ENCODE data around the gene SUPT3H.
"Not testable (repeated sequence)": the region's sequence is repeated elsewhere in the genome, so short reads cannot be mapped to it uniquely, and the experiment has no call there.

The SUPT3H gene

DNA sequence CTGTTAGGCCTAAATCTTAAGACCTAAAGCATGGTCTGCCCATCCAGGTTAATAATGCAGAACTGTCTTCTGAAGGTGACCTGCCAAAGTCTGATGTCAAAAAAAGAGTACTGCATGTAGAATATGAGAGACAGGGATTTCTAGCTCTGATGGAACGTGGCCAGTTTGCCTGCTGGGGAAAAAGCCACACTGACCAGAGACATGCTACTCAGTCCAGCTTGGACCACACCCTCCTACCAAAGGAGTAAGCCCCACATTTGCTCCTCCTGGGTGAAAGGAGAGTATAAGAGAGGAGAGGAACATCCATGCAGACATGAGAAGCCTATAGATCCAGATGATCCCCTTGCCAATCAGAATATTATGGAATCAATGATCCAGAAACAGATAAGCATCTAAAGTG, 279.5 kb downstream of the SUPT3H start:
- DNase-seq, result no peak

DNA sequence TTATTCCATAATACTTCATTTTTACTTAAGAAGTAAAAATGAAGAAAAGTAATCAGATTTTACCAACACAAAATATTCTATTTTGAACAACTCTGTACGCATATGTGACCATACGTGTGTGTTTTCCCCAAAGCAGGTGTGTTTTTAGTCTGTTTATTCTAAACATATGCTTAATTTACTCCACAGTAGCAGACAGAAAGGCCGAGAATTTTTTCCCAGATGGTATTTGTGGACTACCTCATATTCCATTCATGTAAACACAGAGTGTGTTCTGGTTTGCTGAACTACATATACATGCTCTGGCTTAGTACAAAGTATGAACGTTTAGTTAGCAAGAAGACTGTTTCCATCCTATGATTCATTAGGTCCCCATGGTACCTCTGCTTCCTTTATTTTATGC, 282.9 kb downstream of the SUPT3H start:
- peak; percentile 66 for DNase-seq

DNA sequence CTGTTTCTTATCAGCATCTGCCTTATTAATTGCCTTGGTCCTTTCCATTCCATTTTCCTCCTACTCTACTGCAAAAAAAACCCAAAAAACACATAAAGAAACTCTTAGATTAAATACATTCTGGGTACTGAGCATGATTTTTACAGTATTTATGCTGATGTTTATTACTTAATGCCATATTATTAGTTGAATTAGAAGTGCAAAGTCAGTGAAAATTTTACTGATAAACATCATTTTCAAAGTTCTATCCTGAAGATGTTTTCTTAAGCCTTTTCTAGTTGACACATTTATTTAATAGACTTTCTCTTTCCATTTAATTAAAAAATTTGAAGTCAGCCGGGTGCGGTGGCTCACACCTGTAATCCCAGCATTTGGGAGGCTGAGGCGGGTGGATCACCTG, 285.6 kb downstream of the SUPT3H start:
- no peak for DNase-seq

DNA sequence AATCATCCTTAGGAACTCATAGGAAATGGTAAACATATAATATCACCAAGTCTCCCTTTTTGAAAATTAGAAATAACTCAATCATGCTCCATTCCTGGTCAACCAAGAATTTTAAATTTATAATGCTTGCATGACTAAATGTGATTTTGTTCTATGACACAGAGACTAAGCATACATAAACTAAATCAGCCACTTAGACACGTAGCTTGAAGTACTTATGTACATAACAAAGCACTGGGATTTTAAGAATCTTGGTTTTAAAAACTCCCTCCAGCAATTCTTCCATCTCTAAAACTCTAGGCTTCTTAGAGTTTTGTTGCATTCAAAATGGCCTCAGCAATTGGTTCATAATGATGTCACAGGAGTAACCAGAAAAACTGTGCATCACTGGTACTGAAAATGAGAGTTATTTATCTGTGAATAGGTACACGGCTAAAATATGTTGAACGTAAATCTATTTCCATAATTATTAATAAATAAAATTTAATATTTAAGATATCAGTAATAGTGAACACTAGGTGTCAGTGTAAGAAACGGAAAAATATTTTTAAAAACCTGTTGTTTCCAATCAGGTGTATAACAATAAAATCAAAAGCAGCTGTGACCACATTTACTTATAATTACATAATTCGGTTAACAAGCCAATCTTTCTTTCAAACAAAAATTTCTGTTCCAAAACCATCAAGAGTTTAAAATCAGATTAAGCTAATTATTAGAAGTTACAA, 291.2 kb downstream of the SUPT3H start:
- DNase-seq, result no peak

DNA sequence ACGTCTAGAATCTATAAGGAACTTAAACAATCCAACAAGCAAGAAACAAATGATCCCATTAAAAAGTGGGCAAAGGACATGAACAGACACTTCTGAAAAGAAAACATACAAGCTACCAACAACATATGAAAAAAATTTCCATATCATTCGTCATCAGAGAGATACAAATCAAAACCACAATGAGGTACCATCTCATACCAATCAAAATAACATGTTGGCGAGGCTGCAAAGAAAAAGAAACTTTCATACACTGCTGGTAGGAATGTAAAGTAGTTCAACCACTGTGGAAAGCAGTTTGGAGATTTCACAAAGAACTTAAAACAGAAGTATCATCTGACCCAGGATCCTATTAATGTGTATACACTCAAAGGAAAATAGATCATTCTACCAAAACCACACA, 293.5 kb downstream of the SUPT3H start:
- no peak for DNase-seq

DNA sequence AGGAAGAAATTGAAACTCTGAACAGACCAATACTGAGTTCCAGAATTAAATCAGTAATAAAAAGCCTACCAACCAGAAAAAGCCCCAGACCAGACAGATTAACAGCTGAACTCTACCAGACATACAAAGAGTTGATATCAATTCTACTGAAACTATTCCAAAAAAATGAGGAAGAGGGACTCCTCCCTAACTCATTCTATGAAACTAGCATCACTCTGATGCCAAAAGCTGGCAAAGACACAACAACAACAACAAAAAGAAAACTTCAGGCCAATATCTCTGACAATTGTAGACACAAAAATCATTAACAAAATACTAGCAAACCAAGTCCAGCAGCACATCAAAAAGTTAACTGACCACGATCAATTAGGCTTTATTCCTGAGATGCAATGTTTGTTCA, 295.6 kb downstream of the SUPT3H start:
- DNase-seq, result no peak

DNA sequence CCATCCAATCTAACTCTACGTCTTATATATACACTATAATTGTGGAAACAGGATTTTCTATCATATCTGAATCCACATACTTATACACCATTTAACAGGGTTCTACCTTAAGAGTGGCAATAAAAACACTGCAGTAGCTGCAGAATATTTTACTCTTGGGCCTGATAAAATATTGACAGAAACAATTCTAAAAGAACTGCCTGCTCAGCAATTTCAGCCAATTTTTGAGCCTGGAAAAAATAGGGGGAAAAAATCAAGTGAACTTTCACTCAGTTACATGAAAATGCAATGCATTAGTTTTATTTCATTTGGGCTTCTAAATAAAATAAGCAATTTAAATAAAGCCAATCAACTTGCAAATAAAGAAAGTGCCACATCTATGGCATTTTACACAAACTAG, 296.1 kb downstream of the SUPT3H start:
- no peak for DNase-seq

DNA sequence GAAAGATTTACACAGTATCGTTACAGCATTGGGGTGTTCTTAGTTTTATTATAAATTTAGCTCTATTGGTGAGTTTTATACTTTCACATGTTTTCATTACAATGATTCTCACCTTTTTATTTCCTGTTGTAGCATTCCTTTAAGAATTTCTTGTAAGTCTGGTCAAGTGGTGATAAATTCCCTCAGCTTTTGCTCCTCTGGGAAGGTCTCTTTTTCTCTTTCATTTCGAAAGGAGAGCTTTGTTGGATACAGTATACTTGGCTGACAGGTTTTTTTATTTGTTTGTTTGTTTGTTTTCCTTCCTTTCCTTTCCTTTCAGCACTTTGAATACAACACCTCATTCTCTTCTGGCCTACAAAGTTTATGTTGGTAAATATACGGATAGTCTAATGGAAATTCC, 299.3 kb downstream of the SUPT3H start:
- DNase-seq, result no peak

DNA sequence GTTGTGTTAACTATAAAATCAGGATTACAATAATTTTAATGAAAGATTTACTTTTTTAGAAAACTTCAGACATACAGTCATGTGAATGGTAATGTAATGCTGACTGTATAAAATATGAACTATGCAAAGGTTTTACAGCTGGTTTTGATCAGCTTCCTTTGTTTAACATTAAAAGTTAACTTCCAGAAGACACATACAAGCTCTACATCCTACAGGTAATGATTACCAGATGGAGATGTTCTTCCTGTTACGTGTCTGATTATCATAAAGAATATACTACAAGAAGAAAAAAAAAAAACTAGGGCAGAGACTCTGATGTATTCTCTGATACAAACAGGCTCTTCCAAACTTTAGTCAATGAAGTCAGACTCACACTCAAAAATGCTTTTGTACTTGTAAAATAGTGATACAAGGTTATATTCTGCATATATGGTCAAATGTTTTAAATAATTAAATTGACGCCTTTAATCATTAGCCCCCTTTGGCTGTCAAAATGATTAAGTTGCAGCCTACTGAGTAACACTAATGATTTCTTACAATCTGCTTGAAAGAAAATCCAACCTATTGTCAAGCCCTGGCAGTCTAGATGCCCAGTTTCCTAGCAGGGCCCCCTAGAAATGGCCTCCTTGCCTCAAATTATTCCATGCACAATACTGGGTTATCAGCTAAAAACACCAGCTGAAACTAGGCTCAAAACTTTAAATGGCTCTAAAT, 301.4 kb downstream of the SUPT3H start:
- no peak for DNase-seq

DNA sequence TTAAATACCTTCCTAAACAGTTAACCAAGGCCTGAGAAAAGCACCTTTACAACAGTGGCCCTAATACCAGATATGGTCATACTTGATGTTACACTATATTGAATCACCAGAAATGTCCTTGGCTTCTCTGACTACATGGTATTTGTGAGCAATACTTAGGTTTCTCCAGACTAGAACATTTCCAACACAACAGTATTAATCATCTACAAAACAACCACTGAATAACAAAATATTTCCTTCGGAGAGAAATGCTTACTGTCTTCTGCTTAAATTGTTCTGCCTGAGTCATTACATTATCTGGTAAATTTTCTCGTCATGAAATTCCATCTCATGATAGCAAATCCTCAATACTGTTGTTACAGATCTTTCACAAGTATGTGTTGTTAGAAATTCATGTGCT, 302.5 kb downstream of the SUPT3H start:
- no peak for DNase-seq

DNA sequence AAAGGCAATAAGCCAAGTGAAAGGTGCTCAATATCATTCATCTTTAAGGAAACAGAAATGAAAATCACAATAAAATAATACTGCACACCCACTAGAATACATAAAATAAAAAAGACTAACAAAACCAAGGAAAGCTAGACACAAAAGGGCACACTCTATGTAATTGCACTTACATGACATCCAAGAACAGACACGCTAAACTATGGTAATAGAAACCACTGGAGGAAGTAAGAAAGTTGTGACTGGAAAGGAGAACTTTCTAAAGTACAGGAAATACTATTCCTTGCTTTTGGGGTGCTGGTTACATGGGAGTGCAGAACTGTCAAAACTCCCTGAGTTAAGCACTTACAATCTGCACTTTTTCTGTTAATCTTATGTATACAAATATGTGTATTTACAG, 303.3 kb downstream of the SUPT3H start:
- no peak for DNase-seq

DNA sequence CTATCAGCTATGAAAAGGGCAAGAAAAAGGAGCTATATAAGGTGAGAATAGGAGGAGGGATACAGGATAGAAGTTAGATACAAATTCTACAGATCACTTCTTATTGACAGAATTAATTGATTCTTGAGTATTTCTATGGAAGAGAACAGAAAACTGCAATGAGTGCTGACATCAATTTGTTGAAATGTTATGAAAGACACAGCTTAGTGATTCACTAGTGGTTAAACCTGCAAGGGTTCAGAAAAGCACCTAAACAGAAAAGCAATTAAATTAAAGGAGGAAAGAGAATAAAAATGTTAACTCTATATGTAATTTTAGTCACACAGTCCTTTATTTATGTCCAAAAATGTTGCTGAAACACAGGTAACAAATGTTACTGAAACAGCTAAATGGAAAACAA, 304.0 kb downstream of the SUPT3H start:
- DNase-seq, result no peak

DNA sequence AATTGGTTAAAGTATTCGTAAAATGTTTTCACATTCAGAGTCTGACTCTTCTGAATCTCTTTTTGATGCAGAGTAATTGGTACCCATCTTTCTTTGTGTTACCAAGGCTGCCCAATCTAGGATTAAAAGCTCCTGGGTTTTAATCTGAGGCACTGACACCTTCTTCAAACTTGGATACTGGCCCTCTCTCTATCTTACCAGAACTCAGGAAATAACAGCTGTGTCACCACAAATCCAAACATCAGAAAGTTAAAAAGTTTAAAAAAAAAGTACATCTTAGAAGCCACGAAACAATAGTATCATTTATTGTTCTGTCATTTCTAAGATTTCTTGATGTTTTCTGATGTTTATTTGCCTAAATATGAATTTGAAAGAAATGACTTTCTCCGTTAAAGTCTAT, 305.1 kb downstream of the SUPT3H start:
- DNase-seq, result no peak

DNA sequence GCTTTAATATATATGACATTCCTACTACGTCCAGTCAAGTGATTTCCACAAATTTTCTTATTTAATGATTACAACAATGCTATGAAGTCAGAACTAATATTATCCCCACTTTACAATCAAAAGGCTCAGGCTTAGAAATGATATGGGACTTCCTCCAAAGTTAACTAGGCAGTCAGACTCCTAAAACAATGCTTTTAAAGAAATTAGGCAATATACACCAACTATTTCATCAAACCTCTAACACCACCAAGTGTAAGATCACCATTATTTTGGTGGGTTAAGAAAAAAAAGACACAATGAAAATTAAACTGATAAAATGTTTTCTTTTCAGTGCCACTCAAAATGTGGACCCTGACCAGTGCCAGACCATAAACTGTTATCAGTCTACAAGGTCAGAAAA, 305.7 kb downstream of the SUPT3H start:
- DNase-seq, result no peak

DNA sequence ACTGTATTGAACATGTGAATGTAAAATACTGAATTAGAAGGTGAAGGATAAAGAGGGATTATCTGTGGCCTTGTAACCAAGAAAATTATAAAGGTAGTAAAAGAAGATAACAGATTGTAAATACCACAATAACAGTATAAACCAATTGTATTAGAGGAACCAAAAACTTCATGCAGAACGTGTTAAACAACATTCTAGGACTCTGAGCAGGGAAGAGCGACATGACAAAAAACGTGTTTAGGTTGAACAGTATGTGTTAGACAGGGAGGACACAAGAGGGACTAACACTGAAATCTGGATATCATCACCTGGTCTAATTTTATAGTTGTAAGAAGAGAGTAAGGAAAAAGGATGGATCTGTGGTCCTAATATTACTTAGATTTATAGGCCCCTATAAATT, 308.6 kb downstream of the SUPT3H start:
- no peak for DNase-seq

DNA sequence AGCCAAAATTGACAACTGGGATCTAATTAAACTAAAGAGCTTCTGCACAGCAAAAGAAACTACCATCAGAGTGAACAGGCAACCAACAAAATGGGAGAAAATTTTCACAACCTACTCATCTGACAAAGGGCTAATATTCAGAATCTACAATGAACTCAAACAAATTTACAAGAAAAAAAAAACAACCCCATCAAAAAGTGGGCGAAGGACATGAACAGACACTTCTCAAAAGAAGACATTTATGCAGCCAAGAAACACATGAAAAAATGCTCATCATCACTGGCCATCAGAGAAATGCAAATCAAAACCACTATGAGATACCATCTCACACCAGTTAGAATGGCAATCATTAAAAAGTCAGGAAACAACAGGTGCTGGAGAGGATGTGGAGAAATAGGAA, 310.3 kb downstream of the SUPT3H start:
- DNase-seq, result not testable (repeated sequence)

DNA sequence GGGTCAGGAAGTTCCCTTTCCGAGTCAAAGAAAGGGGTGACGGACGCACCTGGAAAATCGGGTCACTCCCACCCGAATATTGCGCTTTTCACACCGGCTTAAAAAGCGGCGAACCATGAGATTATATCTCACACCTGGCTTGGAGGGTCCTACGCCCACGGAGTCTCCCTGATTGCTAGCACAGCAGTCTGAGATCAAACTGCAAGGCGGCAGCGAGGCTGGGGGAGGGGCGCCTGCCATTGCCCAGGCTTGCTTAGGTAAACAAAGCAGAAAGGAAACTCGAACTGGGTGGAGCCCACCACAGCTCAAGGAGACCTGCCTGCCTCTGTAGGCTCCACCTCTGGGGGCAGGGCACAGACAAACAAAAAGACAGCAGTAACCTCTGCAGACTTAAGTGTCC, 315.1 kb downstream of the SUPT3H start:
- not testable (repeated sequence) for DNase-seq

DNA sequence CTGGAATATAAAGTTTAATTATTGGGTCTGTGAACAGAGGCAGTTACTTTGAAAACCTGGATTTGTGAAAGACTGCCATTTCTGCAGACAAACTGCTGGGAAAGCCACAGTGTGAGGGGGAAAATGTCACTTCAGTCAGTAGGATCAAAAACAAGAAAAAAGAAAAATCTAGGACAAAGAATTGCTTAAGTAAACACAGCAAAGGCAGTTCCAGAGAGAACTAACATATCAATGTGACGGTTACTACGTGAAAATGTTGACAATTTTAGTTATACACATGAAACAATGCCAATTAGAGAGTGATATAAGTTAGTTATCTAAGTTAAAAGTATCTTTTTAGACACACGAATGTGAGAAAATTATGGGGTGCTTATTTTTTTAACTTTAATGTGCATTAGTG, 320.0 kb downstream of the SUPT3H start:
- no peak for DNase-seq

DNA sequence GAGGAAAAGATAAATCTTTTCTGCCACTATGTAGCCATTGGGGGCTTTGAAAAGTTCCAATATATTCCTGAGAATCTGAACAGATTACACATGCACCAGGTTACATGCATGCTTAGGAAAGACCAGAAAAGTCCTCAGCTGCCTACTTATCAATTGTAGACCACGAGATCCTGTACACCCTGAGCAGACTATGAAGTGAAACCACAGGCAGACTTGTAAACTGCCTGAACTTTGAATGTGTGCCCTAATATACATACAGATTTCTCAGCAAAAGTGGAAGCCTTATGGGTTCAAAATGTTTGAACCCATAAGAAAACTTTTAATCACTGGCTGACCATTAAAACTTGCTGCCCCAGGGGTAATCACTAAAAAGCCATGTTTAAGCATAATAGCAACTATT, 323.1 kb downstream of the SUPT3H start:
- DNase-seq, result no peak

DNA sequence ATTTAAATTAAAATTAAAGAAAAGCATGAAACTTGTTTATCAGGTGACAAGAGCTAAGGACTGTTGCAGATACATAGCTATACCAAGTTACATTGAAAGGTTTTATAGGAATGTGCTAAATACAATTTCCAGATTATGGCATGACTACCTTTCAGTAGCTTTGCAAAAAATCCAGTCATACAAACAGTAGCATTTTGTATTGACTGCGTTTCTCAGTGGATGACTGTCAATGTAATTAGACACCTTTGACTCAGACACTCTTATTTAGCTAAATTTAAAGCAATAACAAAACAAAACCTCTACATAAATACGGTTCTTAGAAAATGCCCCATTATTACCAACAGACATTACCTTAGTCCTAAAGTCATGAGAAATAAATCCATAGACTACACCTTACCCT, 325.4 kb downstream of the SUPT3H start:
- DNase-seq, result no peak

DNA sequence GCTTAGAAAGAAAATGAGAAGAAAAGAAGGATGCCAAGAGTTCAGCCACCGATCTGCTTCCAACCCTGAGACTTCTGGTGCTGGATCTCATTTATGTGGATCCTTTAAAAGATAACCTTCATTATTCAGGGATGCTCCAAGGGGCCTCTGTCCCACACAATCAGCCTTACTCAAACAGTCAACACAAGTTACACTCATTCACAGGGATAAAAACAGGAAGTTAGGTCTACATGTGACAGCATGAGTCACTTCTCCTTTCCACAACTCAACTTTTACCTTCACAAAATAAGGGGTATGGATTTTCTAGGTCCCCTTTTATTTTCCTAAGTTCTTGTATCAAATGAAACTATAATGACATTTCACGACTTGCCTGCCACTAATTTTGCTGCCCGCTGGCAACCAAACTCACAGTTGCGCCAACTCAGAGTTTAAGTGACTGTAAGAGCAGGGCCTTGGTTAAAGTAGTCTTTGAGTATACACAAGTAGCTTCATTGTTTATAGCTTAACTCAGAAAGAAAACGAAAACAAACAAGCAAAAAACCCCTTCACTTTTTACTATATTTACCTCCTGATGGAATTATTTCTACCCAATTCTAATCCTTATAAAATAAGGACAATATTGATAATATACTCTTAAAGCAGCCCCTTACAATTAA, 328.4 kb downstream of the SUPT3H start:
- peak; percentile 3 for DNase-seq

DNA sequence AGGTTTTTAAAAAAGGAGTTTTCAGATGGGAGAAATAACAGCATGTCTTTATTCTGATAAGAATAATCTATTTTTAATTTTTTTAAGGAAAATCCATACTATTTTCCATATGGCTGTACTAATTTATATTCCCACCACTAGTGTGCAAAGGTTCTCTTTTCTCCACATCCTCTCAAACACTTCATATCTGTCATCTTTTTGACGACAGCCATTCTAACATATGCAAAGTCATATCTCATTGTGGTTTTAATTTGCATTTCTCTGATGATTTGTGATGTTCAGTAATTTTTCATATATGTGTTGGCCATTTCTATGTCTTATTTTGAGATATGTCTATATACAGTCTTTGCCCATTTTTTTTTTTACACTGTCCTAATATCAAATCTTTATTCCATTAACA, 330.2 kb downstream of the SUPT3H start:
- no peak for DNase-seq

DNA sequence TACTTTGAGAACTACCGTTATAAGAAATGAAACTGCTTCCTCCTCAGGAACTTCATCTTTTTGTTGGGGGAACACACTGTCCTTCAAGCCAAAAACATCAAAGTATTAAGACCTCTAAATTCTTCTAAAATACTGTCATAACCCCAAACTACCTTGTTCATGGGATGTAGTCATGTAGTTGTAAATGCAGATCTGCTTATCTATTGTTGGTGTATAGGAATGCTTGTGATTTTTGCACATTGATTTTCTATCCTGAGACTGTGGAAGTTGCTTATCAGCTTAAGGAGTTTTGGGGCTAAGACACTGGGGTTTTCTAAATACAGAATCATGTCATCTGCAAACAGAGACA, 332.5 kb downstream of the SUPT3H start:
- no peak for DNase-seq

DNA sequence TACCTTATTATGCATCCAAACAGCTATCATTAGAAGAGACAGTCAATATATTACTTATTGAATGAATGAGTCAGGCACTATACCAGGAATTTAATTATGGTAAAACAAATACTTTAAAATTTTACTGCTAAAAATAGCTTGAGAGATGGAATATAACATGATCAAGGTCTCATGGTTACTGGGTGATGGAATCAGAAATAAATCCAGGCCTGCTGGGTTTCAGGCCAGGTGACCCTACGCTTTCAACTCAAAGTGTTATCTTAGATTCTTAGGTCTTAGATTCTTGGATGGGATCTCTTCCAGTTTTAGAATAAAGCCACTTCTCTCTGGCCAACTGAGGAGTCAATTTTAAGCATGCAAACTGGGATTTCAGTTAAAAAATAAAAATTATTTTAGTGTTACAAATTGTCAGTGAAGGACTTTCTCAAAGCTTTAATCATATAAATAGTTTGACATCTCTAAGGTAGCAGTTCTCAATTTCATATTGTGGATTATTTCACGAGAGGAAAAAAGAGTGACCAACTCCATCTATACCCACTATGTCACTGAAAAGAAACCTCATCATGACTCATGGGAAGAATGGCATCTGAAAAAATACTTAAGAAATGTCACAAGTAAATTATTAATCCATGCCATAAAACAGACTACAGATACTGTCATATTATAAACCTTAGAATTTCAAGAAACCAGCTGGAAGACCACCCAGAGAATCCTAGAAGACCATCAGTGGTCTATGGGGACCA, 333.1 kb downstream of the SUPT3H start:
- no peak for DNase-seq

Data from NCI-H1694 treated with DMSO at 0.1 percent for 48 hours (cell line).